Kasumi-1 (cell line): ENCODE measurements around the gene MRPL54.
A peak's percentile ranks its signal among the peaks of the same experiment; 100 is the strongest.

Experiments
- DNase-seq, 2 experiments: peaks; one replicate each; lab custom pipeline; 2025; lab: John Stamatoyannopoulos, UW

MRPL54 gene

GRCh38 chr19:3785451-3785937 is 23.0 kb downstream of the MRPL54 start:
- DNase-seq: peak; percentile 31 to 32

- peak; percentile 30 to 57 for DNase-seq
These were observed 23.7 kb downstream of the MRPL54 start, which contains the start of gene MATK for GRCh38 chr19:3785938-3786824. Gene MATK, minus strand, starts transcription at chr19:3786381. Its CDS starts 1,246 bp downstream, at chr19:3785135.

GRCh38 chr19:3788996-3789778 is 26.7 kb downstream of the MRPL54 start:
- no peak for DNase-seq

GRCh38 chr19:3790209-3790734 is 27.8 kb downstream of the MRPL54 start:
- DNase-seq: no peak

- DNase-seq: no peak
These were observed 28.5 kb downstream of the MRPL54 start for GRCh38 chr19:3790941-3791340.

GRCh38 chr19:3792114-3792513 is 29.6 kb downstream of the MRPL54 start:
- DNase-seq: no peak

GRCh38 chr19:3793799-3794198 is 31.3 kb downstream of the MRPL54 start:
- DNase-seq: no peak

- no peak for DNase-seq
These were observed 33.9 kb downstream of the MRPL54 start for GRCh38 chr19:3796358-3796757.

GRCh38 chr19:3798137-3798536 is 35.7 kb downstream of the MRPL54 start:
- DNase-seq: no peak

GRCh38 chr19:3800996-3801395 is 38.5 kb downstream of the MRPL54 start:
- DNase-seq: no peak

GRCh38 chr19:3801412-3802096 is 39.1 kb downstream of the MRPL54 start:
- DNase-seq: no peak

GRCh38 chr19:3803114-3803888 is 40.8 kb downstream of the MRPL54 start:
- DNase-seq: no peak

- no peak for DNase-seq
These were observed 41.5 kb downstream of the MRPL54 start for GRCh38 chr19:3803986-3804385.

GRCh38 chr19:3804429-3804828 is 41.9 kb downstream of the MRPL54 start:
- no peak for DNase-seq

- DNase-seq: no peak
These were observed 43.4 kb downstream of the MRPL54 start for GRCh38 chr19:3805859-3806258.

GRCh38 chr19:3807131-3807480 is 44.6 kb downstream of the MRPL54 start:
- DNase-seq: no peak

- DNase-seq: no peak
These were observed 45.3 kb downstream of the MRPL54 start for GRCh38 chr19:3807574-3808354.

- no peak for DNase-seq
These were observed 46.1 kb downstream of the MRPL54 start for GRCh38 chr19:3808420-3809143.

GRCh38 chr19:3809881-3810707 is 47.6 kb downstream of the MRPL54 start:
- no peak for DNase-seq
